HL-60 (cell line): Measurements from ENCODE around the gene NELFA.

Source experiments
- GABPA ChIP-seq: IDR thresholded peaks from 2 replicates; pipeline ENCODE4 v1.6.1; 2012; ENCODE audit warnings: low read depth
- POLR2AphosphoS5 ChIP-seq: IDR thresholded peaks from 2 replicates; pipeline ENCODE4 v1.6.1; 2012; ENCODE audit warnings: low read depth
- SPI1 ChIP-seq: IDR thresholded peaks from 2 replicates; pipeline ENCODE4 v1.6.1; 2012; ENCODE audit warnings: low read depth, mild to moderate bottlenecking, borderline replicate concordance
- TF ChIP-seq, protein P1 (sequence below): IDR thresholded peaks from one replicate; pipeline ENCODE4 v1.5.1; 2011; ENCODE audit warnings: low read length, control low read depth, inconsistent platforms; ENCODE audit not compliant: insufficient read depth
- TF ChIP-seq, protein P2 (sequence below): IDR thresholded peaks from 2 replicates; pipeline ENCODE4 v1.6.1; 2012; ENCODE audit warnings: low read depth; ENCODE audit not compliant: insufficient replicate concordance

DNA sequence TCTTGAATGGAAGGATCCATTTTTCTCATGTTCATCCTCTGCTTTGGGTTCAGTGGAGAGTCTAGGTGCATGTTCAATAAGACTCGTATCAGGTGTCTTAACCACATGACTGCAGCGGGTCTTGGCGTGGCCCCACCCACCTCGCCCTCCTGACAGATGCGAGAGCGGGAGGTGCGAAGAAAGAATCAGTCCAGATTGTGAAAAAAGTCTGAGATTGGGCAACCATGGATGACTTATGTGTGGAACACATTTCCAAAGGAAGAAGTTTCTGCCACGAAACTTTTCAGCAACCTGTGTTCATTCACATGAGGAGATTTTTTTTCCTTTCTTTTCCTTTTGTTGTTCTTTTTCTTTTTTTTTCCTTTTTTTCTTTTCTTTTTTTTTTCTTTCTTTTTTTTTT, 70.7 kb downstream of the NELFA start:
- TF ChIP-seq, protein P1, sequence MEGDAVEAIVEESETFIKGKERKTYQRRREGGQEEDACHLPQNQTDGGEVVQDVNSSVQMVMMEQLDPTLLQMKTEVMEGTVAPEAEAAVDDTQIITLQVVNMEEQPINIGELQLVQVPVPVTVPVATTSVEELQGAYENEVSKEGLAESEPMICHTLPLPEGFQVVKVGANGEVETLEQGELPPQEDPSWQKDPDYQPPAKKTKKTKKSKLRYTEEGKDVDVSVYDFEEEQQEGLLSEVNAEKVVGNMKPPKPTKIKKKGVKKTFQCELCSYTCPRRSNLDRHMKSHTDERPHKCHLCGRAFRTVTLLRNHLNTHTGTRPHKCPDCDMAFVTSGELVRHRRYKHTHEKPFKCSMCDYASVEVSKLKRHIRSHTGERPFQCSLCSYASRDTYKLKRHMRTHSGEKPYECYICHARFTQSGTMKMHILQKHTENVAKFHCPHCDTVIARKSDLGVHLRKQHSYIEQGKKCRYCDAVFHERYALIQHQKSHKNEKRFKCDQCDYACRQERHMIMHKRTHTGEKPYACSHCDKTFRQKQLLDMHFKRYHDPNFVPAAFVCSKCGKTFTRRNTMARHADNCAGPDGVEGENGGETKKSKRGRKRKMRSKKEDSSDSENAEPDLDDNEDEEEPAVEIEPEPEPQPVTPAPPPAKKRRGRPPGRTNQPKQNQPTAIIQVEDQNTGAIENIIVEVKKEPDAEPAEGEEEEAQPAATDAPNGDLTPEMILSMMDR = no peak
- TF ChIP-seq POLR2AphosphoS5 (no peak), SPI1 (no peak), GABPA (no peak)
- TF ChIP-seq, protein P2, sequence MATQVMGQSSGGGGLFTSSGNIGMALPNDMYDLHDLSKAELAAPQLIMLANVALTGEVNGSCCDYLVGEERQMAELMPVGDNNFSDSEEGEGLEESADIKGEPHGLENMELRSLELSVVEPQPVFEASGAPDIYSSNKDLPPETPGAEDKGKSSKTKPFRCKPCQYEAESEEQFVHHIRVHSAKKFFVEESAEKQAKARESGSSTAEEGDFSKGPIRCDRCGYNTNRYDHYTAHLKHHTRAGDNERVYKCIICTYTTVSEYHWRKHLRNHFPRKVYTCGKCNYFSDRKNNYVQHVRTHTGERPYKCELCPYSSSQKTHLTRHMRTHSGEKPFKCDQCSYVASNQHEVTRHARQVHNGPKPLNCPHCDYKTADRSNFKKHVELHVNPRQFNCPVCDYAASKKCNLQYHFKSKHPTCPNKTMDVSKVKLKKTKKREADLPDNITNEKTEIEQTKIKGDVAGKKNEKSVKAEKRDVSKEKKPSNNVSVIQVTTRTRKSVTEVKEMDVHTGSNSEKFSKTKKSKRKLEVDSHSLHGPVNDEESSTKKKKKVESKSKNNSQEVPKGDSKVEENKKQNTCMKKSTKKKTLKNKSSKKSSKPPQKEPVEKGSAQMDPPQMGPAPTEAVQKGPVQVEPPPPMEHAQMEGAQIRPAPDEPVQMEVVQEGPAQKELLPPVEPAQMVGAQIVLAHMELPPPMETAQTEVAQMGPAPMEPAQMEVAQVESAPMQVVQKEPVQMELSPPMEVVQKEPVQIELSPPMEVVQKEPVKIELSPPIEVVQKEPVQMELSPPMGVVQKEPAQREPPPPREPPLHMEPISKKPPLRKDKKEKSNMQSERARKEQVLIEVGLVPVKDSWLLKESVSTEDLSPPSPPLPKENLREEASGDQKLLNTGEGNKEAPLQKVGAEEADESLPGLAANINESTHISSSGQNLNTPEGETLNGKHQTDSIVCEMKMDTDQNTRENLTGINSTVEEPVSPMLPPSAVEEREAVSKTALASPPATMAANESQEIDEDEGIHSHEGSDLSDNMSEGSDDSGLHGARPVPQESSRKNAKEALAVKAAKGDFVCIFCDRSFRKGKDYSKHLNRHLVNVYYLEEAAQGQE = no peak
